Loucy (cell line): Measurements from ENCODE around the gene PACRG.

ENCODE experiments used
- H2AFZ ChIP-seq: fragments of 200-600 bp; sonication (generic); 2 replicates; pipeline ENCODE4 v1.6.0; 2016; ENCODE audit warnings: antibody characterized with exemption, mild to moderate bottlenecking, low read length, moderate library complexity
- H3F3A ChIP-seq: fragments of 200-600 bp; 2 replicates; pipeline ENCODE4 v1.6.0; 2016; ENCODE audit warnings: antibody characterized with exemption, low read depth, mild to moderate bottlenecking
- H3K27me3 ChIP-seq: fragments of 200-600 bp; sonication (generic); 2 replicates; pipeline ENCODE4 v1.6.1; 2014; ENCODE audit warnings: low read length, mild to moderate bottlenecking; ENCODE audit not compliant: insufficient read depth, poor library complexity, severe bottlenecking
- H3K36me3 ChIP-seq: fragments of 200-600 bp; sonication (generic); 2 replicates; pipeline ENCODE4 v1.6.1; 2016; ENCODE audit warnings: low read length; ENCODE audit not compliant: insufficient read depth
- H3K4me1 ChIP-seq: fragments of 200-600 bp; sonication (generic); 2 replicates; pipeline ENCODE4 v1.5.1; 2014; ENCODE audit warnings: low read length, mild to moderate bottlenecking; ENCODE audit not compliant: insufficient read depth, poor library complexity, severe bottlenecking
- H3K4me2 ChIP-seq: fragments of 200-600 bp; sonication (generic); 2 replicates; pipeline ENCODE4 v1.6.0; 2014; ENCODE audit warnings: antibody characterized with exemption, low read length, low read depth, mild to moderate bottlenecking; ENCODE audit not compliant: poor library complexity, severe bottlenecking
- H3K4me3 ChIP-seq: fragments of 200-600 bp; sonication (generic); 2 replicates; pipeline ENCODE4 v1.5.1; 2014; ENCODE audit warnings: low read length, mild to moderate bottlenecking, mixed read lengths; ENCODE audit not compliant: poor library complexity, severe bottlenecking
- H3K79me2 ChIP-seq: fragments of 200-600 bp; sonication (generic); 2 replicates; pipeline ENCODE4 v1.6.1; 2014; ENCODE audit warnings: low read length; ENCODE audit not compliant: insufficient read depth
- H3K9ac ChIP-seq: fragments of 200-600 bp; sonication (generic); 2 replicates; pipeline ENCODE4 v1.6.0; 2014; ENCODE audit warnings: mild to moderate bottlenecking, low read depth, low read length, moderate library complexity; ENCODE audit not compliant: poor library complexity, severe bottlenecking
- H3K9me2 ChIP-seq: fragments of 200-600 bp; sonication (generic); replicated peaks from 2 replicates; pipeline ENCODE4 v1.6.1; 2016; ENCODE audit warnings: low read depth, low read length, mixed read lengths
- H3K9me3 ChIP-seq: fragments of 200-600 bp; sonication (generic); 2 replicates; pipeline ENCODE4 v1.6.1; 2014; ENCODE audit warnings: mild to moderate bottlenecking, antibody characterized with exemption, low read length, low read depth; ENCODE audit not compliant: insufficient read depth
- H4K20me1 ChIP-seq: fragments of 200-600 bp; sonication (generic); 2 replicates; pipeline ENCODE4 v1.6.0; 2014; ENCODE audit warnings: antibody characterized with exemption, low read length, mild to moderate bottlenecking; ENCODE audit not compliant: insufficient read depth, poor library complexity, severe bottlenecking
- CTCF ChIP-seq: fragments of 200-600 bp; sonication (generic); conservative IDR thresholded peaks from 2 replicates; pipeline ENCODE4 v1.5.1; 2014; ENCODE audit warnings: mild to moderate bottlenecking, antibody characterized with exemption, low read length
- EZH2phosphoT487 ChIP-seq: fragments of 200-600 bp; IDR thresholded peaks from 2 replicates; pipeline ENCODE4 v1.6.1; 2018; ENCODE audit warnings: antibody characterized with exemption, mild to moderate bottlenecking, moderate library complexity, borderline replicate concordance

Gene PACRG

GRCh38 chr6:163335056-163335455 is 607.3 kb downstream of the PACRG start:
- no peak overlapping the region for H3K4me3 ChIP-seq
- no peaks in the 10 kb centered on the region for H3K79me2 ChIP-seq
- H3F3A ChIP-seq, result no peaks in the 10 kb centered on the region
- H2AFZ ChIP-seq, result no peak overlapping the region
- H3K4me1 ChIP-seq, result no peaks in the 10 kb centered on the region
- H3K36me3 ChIP-seq, result no peaks in the 10 kb centered on the region
- peaks cover 7% of the 10 kb centered on the region; the same call in 1 of the 2 replicates for H3K9me3 ChIP-seq
- no peaks in the 10 kb centered on the region for H3K27me3 ChIP-seq
- no peak for TF ChIP-seq CTCF
- TF ChIP-seq EZH2phosphoT487, result no peak
- no peak overlapping the region for H3K4me2 ChIP-seq
- no peaks in the 10 kb centered on the region for H4K20me1 ChIP-seq
- H3K9ac ChIP-seq, result no peak overlapping the region
- H3K9me2 ChIP-seq, result no peaks in the 10 kb centered on the region

GRCh38 chr6:163335671-163336545 is 608.1 kb downstream of the PACRG start:
- no peaks in the 10 kb centered on the region for H3F3A ChIP-seq
- no peaks in the 10 kb centered on the region for H4K20me1 ChIP-seq
- H3K9me2 ChIP-seq, result no peaks in the 10 kb centered on the region
- H3K4me3 ChIP-seq, result no peak overlapping the region
- H3K27me3 ChIP-seq, result no peaks in the 10 kb centered on the region
- no peak overlapping the region for H2AFZ ChIP-seq
- H3K79me2 ChIP-seq, result no peaks in the 10 kb centered on the region
- TF ChIP-seq EZH2phosphoT487 (no peak), CTCF (no peak)
- no peaks in the 10 kb centered on the region for H3K4me1 ChIP-seq
- H3K36me3 ChIP-seq, result no peaks in the 10 kb centered on the region
- H3K9me3 ChIP-seq, result peaks cover 7% of the 10 kb centered on the region; the same call in 1 of the 2 replicates
- no peak overlapping the region for H3K4me2 ChIP-seq
- H3K9ac ChIP-seq, result no peak overlapping the region

GRCh38 chr6:163336961-163337360 is 609.2 kb downstream of the PACRG start:
- Histone ChIP-seq H3K4me2 (no peak overlapping the region), H3K4me3 (no peak overlapping the region), H3K9me3 (peaks cover 7% of the 10 kb centered on the region; the same call in 1 of the 2 replicates), H3F3A (no peaks in the 10 kb centered on the region), H3K9me2 (no peaks in the 10 kb centered on the region), H3K4me1 (no peaks in the 10 kb centered on the region), H3K27me3 (no peaks in the 10 kb centered on the region), H3K36me3 (no peaks in the 10 kb centered on the region), H2AFZ (no peak overlapping the region), H3K79me2 (no peaks in the 10 kb centered on the region), H4K20me1 (no peaks in the 10 kb centered on the region), H3K9ac (no peak overlapping the region)
- TF ChIP-seq EZH2phosphoT487 (no peak), CTCF (no peak)
